ENCODE data around the gene CCDC146.

DNA sequence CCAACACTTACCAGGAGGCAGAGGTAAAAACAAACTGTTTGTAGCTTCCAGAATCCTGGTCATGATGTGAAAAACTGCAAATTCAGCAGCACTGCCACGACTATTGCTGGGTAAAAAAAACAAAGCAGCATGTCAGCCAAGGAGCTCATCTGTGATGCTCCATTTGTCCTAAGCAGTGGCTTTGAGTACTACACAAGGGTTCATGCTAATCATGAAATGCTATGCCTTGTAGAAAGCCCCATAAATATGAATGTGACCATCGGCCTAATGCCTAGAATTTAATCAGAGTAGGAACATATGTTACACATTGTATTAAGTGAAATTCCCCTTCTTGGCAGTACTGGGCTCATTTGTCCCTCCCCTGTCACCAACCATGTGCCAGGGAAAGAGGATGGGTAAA, 198.3 kb downstream of the CCDC146 start:
- TF ChIP-seq POLR2A (IDR thresholded peaks at IDR 0.05) = no peak
- TF ChIP-seq, protein P1, sequence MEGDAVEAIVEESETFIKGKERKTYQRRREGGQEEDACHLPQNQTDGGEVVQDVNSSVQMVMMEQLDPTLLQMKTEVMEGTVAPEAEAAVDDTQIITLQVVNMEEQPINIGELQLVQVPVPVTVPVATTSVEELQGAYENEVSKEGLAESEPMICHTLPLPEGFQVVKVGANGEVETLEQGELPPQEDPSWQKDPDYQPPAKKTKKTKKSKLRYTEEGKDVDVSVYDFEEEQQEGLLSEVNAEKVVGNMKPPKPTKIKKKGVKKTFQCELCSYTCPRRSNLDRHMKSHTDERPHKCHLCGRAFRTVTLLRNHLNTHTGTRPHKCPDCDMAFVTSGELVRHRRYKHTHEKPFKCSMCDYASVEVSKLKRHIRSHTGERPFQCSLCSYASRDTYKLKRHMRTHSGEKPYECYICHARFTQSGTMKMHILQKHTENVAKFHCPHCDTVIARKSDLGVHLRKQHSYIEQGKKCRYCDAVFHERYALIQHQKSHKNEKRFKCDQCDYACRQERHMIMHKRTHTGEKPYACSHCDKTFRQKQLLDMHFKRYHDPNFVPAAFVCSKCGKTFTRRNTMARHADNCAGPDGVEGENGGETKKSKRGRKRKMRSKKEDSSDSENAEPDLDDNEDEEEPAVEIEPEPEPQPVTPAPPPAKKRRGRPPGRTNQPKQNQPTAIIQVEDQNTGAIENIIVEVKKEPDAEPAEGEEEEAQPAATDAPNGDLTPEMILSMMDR (IDR thresholded peaks at IDR 0.05) = no peak
